Cardiac muscle cell (in vitro differentiated cells and primary cell): ENCODE measurements around the gene DEPDC5. TPM values are rescaled to one million over a fixed set of nuclear protein-coding genes. Genes with fewer than 3 reads are reported as not detected.
A peak's percentile ranks its signal among the peaks of the same experiment; 100 is the strongest.

Source experiments
- DNase-seq, 2 donors: peaks; one replicate each; pipeline versions ENCODE4 v3.0.0 to v3.0.0-alpha.2; 2010 to 2017; ENCODE audit warnings: low read depth in 1 of 2, low spot score in 1 of 2
- H3K27ac ChIP-seq: fragments of 200-600 bp; sonication (generic); 2 replicates; pipeline ENCODE4 v1.5.1; 2016
- H3K27me3 ChIP-seq: fragments of 200-600 bp; sonication (generic); 2 replicates; pipeline ENCODE4 v1.6.0; 2016; ENCODE audit warnings: control low read depth
- H3K36me3 ChIP-seq: fragments of 200-600 bp; sonication (generic); 2 replicates; pipeline ENCODE4 v1.5.1; 2016; ENCODE audit warnings: control low read depth
- H3K4me1 ChIP-seq: fragments of 200-600 bp; sonication (generic); 2 replicates; pipeline ENCODE4 v1.8.1; 2017; ENCODE audit warnings: low read depth, mild to moderate bottlenecking, mixed run types
- H3K4me3 ChIP-seq: fragments of 200-600 bp; sonication (generic); 2 replicates; pipeline ENCODE4 v1.5.1; 2016; ENCODE audit warnings: mild to moderate bottlenecking
- H3K9me3 ChIP-seq: fragments of 200-600 bp; sonication (generic); 2 replicates; pipeline ENCODE4 v1.5.1; 2017; ENCODE audit warnings: low read depth, mild to moderate bottlenecking, control low read depth
- CTCF ChIP-seq: IDR thresholded peaks from 2 replicates; pipeline ENCODE4 v1.5.1; 2012; ENCODE audit warnings: low read depth, mild to moderate bottlenecking, low read length
- polyA plus RNA-seq: library from polyadenylated mRNA; unstranded; fragments of >200 nt; fragmentation: Nextera tagmentation; extraction: Ambion mirVana; gene quantifications from 2 replicates; pipeline ENCODE4 v1.2.1, GENCODE V29; 2016
- total RNA-seq: library from RNA; depleted of rRNA; stranded (reverse); fragments of >200 nt; gene quantifications from 2 replicates; pipeline ENCODE4 v1.2.3, GENCODE V29; 2016

DEPDC5 gene
- total and polyA plus RNA-seq, 2 experiments from 2014 or later = 18.2 to 30.6 TPM

- no peaks in the 10 kb centered on the region for H3K9me3 ChIP-seq
- peaks cover 7% of the 10 kb centered on the region for H3K4me1 ChIP-seq
- H3K27ac ChIP-seq = no peak overlapping the region
- no peaks in the 10 kb centered on the region for H3K27me3 ChIP-seq
- H3K4me3 ChIP-seq = no peak overlapping the region
- no peak for DNase-seq
- TF ChIP-seq CTCF = no peak
- no peaks in the 10 kb centered on the region for H3K36me3 ChIP-seq
Measured at GRCh38 chr22:31853736-31854495, 100.1 kb downstream of the DEPDC5 start.

GRCh38 chr22:31857247-31857646 lies 103.4 kb downstream of the DEPDC5 start:
- peak in 1 of 2 donors; percentile 68 for DNase-seq
- Histone ChIP-seq H3K36me3 (peaks cover 5% of the 10 kb centered on the region), H3K27ac (no peak overlapping the region), H3K9me3 (no peaks in the 10 kb centered on the region), H3K27me3 (no peaks in the 10 kb centered on the region), H3K4me3 (no peak overlapping the region), H3K4me1 (peaks cover 7% of the 10 kb centered on the region)
- TF ChIP-seq CTCF = no peak

GRCh38 chr22:31861226-31861840 lies 107.5 kb downstream of the DEPDC5 start:
- H3K27ac ChIP-seq = no peak overlapping the region
- DNase-seq = no peak
- peaks cover 7% of the 10 kb centered on the region for H3K4me1 ChIP-seq
- peaks cover 5% of the 10 kb centered on the region for H3K36me3 ChIP-seq
- H3K9me3 ChIP-seq = no peaks in the 10 kb centered on the region
- no peaks in the 10 kb centered on the region for H3K27me3 ChIP-seq
- TF ChIP-seq CTCF = no peak
- H3K4me3 ChIP-seq = no peak overlapping the region

- Histone ChIP-seq H3K27me3 (no peaks in the 10 kb centered on the region), H3K36me3 (peaks cover 6% of the 10 kb centered on the region), H3K4me1 (no peaks in the 10 kb centered on the region), H3K27ac (no peak overlapping the region), H3K4me3 (no peak overlapping the region), H3K9me3 (no peaks in the 10 kb centered on the region)
- no peak for DNase-seq
- TF ChIP-seq CTCF = no peak
Measured at GRCh38 chr22:31866918-31867317, 113.1 kb downstream of the DEPDC5 start.

GRCh38 chr22:31867386-31868153 lies 113.8 kb downstream of the DEPDC5 start:
- DNase-seq = no peak
- TF ChIP-seq CTCF = no peak
- no peaks in the 10 kb centered on the region for H3K4me1 ChIP-seq
- H3K9me3 ChIP-seq = no peaks in the 10 kb centered on the region
- H3K27ac ChIP-seq = no peak overlapping the region
- no peaks in the 10 kb centered on the region for H3K27me3 ChIP-seq
- peaks cover 6% of the 10 kb centered on the region for H3K36me3 ChIP-seq
- H3K4me3 ChIP-seq = no peak overlapping the region
